ENCODE results near the gene PSME2. TPM values are rescaled to one million over a fixed set of nuclear protein-coding genes. Genes with fewer than 3 reads are reported as not detected.

PSME2 gene
- total and polyA plus RNA-seq, 9 of the 15 experiments (the other 6 are each of a cell fraction or from before 2014, with no cell fraction given): 111 to 579 (median 159) TPM

- H3K27me3 ChIP-seq (ENCODE audit: control insufficient read depth in 2 of 2, insufficient read depth in 2 of 2, low read length in 2 of 2): no peaks in the 10 kb centered on the region
- peak; percentile 91 to 95 (median 92) for DNase-seq (ENCODE audit: extremely low read depth in 1 of 4, low spot score in 3 of 4)
- peak within 1 kb of the TSS; percentile 92 for H3K4me3 ChIP-seq
- ChIA-PET CTCF (ENCODE audit: low intra/inter-chr PET ratio) (no interaction called here), POLR2A (interaction anchor here (0.6 to 1.6 kb wide), 6 partner anchors 11 to 1225 kb away, joined by 3 to 15 read pairs (median 4); partner anchors contain the start of genes DCAF11, NRL and PCK2)
- BruUV-seq (replicated peaks): no TSS peak
- peak; percentile 97 for ATAC-seq
- peak; percentile 79 for FAIRE-seq
- WGBS (ENCODE audit: insufficient coverage, low coverage, missing lambda C conversion rate): 1% methylated on average over 23 of the region's 75 CpGs
- peak within 1 kb of the TSS; percentile 84 for H3K4me2 ChIP-seq (ENCODE audit: insufficient read depth, low read length)
- peak within 1 kb of the TSS; percentile 71 to 93 for H3K9ac ChIP-seq (ENCODE audit: insufficient read depth in 1 of 2, low read depth in 2 of 2, low read length in 2 of 2)
- peaks cover 24% of the 10 kb centered on the region for H3K36me3 ChIP-seq (ENCODE audit: control insufficient read depth, insufficient read depth, low read length)
- in situ Hi-C loops (cut with MboI) (no loop called here), intact Hi-C loops (cut with micrococcal nuclease) (no loop called here)
- peaks cover 7 to 34% of the 10 kb centered on the region in 2 experiments; a peak in 4 of 5 replicates for H3K4me1 ChIP-seq (replicated peaks in 1 of 2; ENCODE audit: control insufficient read depth in 2 of 2, insufficient read depth in 2 of 2, low read length in 2 of 2)
- H3K9me3 ChIP-seq (replicated peaks; ENCODE audit: control insufficient read depth, insufficient read depth, low read depth, low read length): no peaks in the 10 kb centered on the region
- peak within 1 kb of the TSS; percentile 76 for H3K27ac ChIP-seq (ENCODE audit: extremely low read depth, low read depth, low read length)
- peak within 1 kb of the TSS; percentile 91 for H2AFZ ChIP-seq (ENCODE audit: low read depth, low read length)
- no peaks in the 10 kb centered on the region for H3K9me1 ChIP-seq (ENCODE audit: control insufficient read depth, insufficient read depth, low read length)
- H3K79me2 ChIP-seq (ENCODE audit: control insufficient read depth, insufficient read depth, low read length): peaks cover 17% of the 10 kb centered on the region
- H4K20me1 ChIP-seq (replicated peaks; ENCODE audit: control insufficient read depth, insufficient read depth, low read length): no peaks in the 10 kb centered on the region; the same call in 1 of the 2 replicates
- TF ChIP-seq CHD1 (IDR thresholded peaks at IDR 0.05; ENCODE audit: low read length): no peak
- TF ChIP-seq ARID2 (IDR thresholded peaks at IDR 0.05): no peak
- no peak for TF ChIP-seq NR4A1 (CRISPR knock-in tag; IDR thresholded peaks at IDR 0.05)
- TF ChIP-seq NR4A1 (tag; IDR thresholded peaks at IDR 0.05): no peak
- TF ChIP-seq DDX20 (tag; IDR thresholded peaks at IDR 0.05; ENCODE audit: low read depth): no peak
- TF ChIP-seq ZNF384 (IDR thresholded peaks at IDR 0.05; ENCODE audit: low read depth, low read length): no peak
- TF ChIP-seq EGR1 (conservative IDR thresholded peaks at IDR 0.05): peak; percentile 39
- no peak for TF ChIP-seq FOXA3 (CRISPR knock-in tag; conservative IDR thresholded peaks at IDR 0.05 in 1 of 2, IDR thresholded peaks at IDR 0.05 in 1 of 2)
- TF ChIP-seq HCFC1 (IDR thresholded peaks at IDR 0.05; ENCODE audit: low read depth, low read length): no peak; the same call in 1 of the 2 replicates
- peak in 1 of 3 experiments; percentile 21 for TF ChIP-seq YY1 (IDR thresholded peaks at IDR 0.05; ENCODE audit: borderline replicate concordance in 1 of 3, control insufficient read depth in 1 of 3, extremely low read depth in 1 of 3, insufficient read depth in 3 of 3, insufficient read length in 1 of 3, insufficient replicate concordance in 2 of 3, low read depth in 1 of 3, low read length in 2 of 3)
- TF ChIP-seq ZNF785 (CRISPR knock-in tag; IDR thresholded peaks at IDR 0.05): no peak
- TF ChIP-seq KDM5B (IDR thresholded peaks at IDR 0.05; ENCODE audit: insufficient replicate concordance, low read depth, low read length): peak; percentile 23
- TF ChIP-seq, protein P1, sequence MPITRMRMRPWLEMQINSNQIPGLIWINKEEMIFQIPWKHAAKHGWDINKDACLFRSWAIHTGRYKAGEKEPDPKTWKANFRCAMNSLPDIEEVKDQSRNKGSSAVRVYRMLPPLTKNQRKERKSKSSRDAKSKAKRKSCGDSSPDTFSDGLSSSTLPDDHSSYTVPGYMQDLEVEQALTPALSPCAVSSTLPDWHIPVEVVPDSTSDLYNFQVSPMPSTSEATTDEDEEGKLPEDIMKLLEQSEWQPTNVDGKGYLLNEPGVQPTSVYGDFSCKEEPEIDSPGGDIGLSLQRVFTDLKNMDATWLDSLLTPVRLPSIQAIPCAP (CRISPR knock-in tag; IDR thresholded peaks at IDR 0.05; ENCODE audit: borderline replicate concordance): 0 out of 2 replicates have a peak, but pooled peaks have one; percentile 77
- TF ChIP-seq ARID3A (IDR thresholded peaks at IDR 0.05; ENCODE audit: borderline replicate concordance, low read depth, low read length): no peak
- TF ChIP-seq SRF (CRISPR knock-in tag; IDR thresholded peaks at IDR 0.05): peak in 1 of 2 experiments; percentile 62; a peak in 1 of 4 replicates
- TF ChIP-seq MAFF (IDR thresholded peaks at IDR 0.05; ENCODE audit: low read length): no peak
- no peak for TF ChIP-seq PPARD (CRISPR knock-in tag; IDR thresholded peaks at IDR 0.05)
- TF ChIP-seq KAT8 (IDR thresholded peaks at IDR 0.05; ENCODE audit: low read depth): no peak
- no peak for TF ChIP-seq ZNF584 (CRISPR knock-in tag; IDR thresholded peaks at IDR 0.05; ENCODE audit: low read depth)
These were observed 10.4 kb downstream of the PSME2 start, which contains the start of gene PSME1 for GRCh38 chr14:24135834-24136683. PSME1 (plus strand) TSS chr14:24136194; CDS start chr14:24136263, 69 bp downstream.

Data from K562 (cell line).